Thyroid gland (tissue), 4 donors: Measurements from ENCODE around the gene NAALADL2. TPM values are rescaled to one million over a fixed set of nuclear protein-coding genes. Genes with fewer than 3 reads are reported as not detected.

Experiments used
- DNase-seq, 2 donors: peaks; one replicate each; pipeline ENCODE4 v3.0.0-alpha.2; 2019
- H3K27ac ChIP-seq, 3 donors: fragments of 200-600 bp; sonication (generic); 1 replicate in 2 of 3; 2 replicates in 1 of 3; pipeline ENCODE4 v1.5.1; 2016 to 2019; ENCODE audit warnings: mild to moderate bottlenecking in 1 of 3, moderate library complexity in 1 of 3
- H3K27me3 ChIP-seq: fragments of 200-600 bp; sonication (generic); one replicate; pipeline ENCODE4 v1.5.1; 2019
- H3K36me3 ChIP-seq, 2 donors: fragments of 200-600 bp; sonication (generic); one replicate each; pipeline ENCODE4 v1.5.1; 2016 to 2019
- H3K4me1 ChIP-seq, 2 donors: fragments of 200-600 bp; sonication (generic); one replicate each; pipeline ENCODE4 v1.5.1; 2017 to 2019
- H3K4me3 ChIP-seq, 3 donors: fragments of 200-600 bp; sonication (generic); replicated peaks in 1 of 3; 1 replicate in 2 of 3; 2 replicates in 1 of 3; pipeline ENCODE4 v1.5.1; 2016; ENCODE audit warnings: mild to moderate bottlenecking in 1 of 3
- H3K9me3 ChIP-seq: fragments of 200-600 bp; sonication (generic); one replicate; pipeline ENCODE4 v1.5.1; 2017
- POLR2A ChIP-seq, 2 donors: fragments of 450-650 bp; IDR thresholded peaks; one replicate each; pipeline ENCODE4 v1.6.1; 2017; ENCODE audit warnings: antibody characterized with exemption in 2 of 2, mild to moderate bottlenecking in 2 of 2, moderate library complexity in 1 of 2
- WGBS, 2 donors: methylation state at CpG; one replicate each; pipeline ENCODE4 v1.1.5; 2017; 5-methylcytosine and 5-hydroxymethylcytosine counted together
- intact Hi-C: fragments of 100-400 bp; cut with DNase I; formaldehyde crosslinking; loops from one replicate; pipeline ENCODE4 v1.15.1; 2023
- total RNA-seq, 4 donors: library from RNA; depleted of rRNA; stranded (reverse); fragments of >200 nt; gene quantifications; one replicate each; pipeline ENCODE4 v1.2.3, GENCODE V29; 2016
- TF ChIP-seq, protein P1 (sequence below), 6 experiments: fragments of 200-600 bp in 3 of 6; fragments of 450-650 bp in 3 of 6; sonication (generic) in 3 of 6; IDR thresholded peaks; one replicate each; pipeline ENCODE4 v1.5.1; 2016 to 2019; ENCODE audit warnings: antibody characterized with exemption in 6 of 6, mild to moderate bottlenecking in 2 of 6, inconsistent platforms in 1 of 6, moderate library complexity in 1 of 6

Gene NAALADL2
- total RNA-seq, 4 donors from 2014 or later = 7.6 to 14.7 (median 9.0) TPM

- Histone ChIP-seq H3K4me3 (no peak overlapping the region), H3K4me1 (no peaks in the 10 kb centered on the region), H3K36me3 (no peaks in the 10 kb centered on the region), H3K9me3 (no peaks in the 10 kb centered on the region), H3K27ac (no peak overlapping the region), H3K27me3 (no peaks in the 10 kb centered on the region)
- no peak for TF ChIP-seq POLR2A (IDR thresholded peaks at IDR 0.05)
- TF ChIP-seq, protein P1, sequence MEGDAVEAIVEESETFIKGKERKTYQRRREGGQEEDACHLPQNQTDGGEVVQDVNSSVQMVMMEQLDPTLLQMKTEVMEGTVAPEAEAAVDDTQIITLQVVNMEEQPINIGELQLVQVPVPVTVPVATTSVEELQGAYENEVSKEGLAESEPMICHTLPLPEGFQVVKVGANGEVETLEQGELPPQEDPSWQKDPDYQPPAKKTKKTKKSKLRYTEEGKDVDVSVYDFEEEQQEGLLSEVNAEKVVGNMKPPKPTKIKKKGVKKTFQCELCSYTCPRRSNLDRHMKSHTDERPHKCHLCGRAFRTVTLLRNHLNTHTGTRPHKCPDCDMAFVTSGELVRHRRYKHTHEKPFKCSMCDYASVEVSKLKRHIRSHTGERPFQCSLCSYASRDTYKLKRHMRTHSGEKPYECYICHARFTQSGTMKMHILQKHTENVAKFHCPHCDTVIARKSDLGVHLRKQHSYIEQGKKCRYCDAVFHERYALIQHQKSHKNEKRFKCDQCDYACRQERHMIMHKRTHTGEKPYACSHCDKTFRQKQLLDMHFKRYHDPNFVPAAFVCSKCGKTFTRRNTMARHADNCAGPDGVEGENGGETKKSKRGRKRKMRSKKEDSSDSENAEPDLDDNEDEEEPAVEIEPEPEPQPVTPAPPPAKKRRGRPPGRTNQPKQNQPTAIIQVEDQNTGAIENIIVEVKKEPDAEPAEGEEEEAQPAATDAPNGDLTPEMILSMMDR (IDR thresholded peaks at IDR 0.05) = no peak
- no peak for DNase-seq
- intact Hi-C loops = no loop called here
- 87 to 89% methylated on average over 6 of the region's 6 CpGs for WGBS, 2 donors
These were observed 449.0 kb downstream of the NAALADL2 start for GRCh38 chr3:175308097-175308496.

DNA sequence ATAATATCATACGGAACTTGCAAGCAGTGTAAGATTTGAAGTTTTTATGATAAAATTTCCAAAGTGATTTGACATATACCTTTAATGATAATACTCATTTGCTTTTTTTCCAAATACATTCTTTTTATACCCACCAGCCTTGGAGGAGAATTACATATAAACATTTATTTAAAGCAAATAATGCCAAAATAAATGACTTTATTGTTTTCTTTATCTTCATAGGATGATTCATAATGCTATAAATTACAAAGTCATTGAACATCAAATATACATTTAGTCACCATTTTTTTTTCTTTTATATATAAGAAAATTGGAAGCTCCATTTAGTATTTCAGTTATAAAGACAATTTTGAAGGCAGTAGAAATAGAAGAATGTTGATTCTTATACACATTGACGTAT is 450.9 kb downstream of the NAALADL2 start:
- intact Hi-C loops = no loop called here
- Histone ChIP-seq H3K27ac (no peak overlapping the region), H3K9me3 (no peaks in the 10 kb centered on the region), H3K27me3 (no peaks in the 10 kb centered on the region), H3K4me1 (no peaks in the 10 kb centered on the region), H3K4me3 (no peak overlapping the region), H3K36me3 (no peaks in the 10 kb centered on the region)
- no peak for DNase-seq
- WGBS, 2 donors = 96 to 97% methylated on average over 2 of the region's 2 CpGs
- no peak for TF ChIP-seq POLR2A (IDR thresholded peaks at IDR 0.05)

GRCh38 chr3:175311404-175311803 is 452.3 kb downstream of the NAALADL2 start:
- Histone ChIP-seq H3K9me3 (no peaks in the 10 kb centered on the region), H3K27me3 (no peaks in the 10 kb centered on the region), H3K4me1 (no peaks in the 10 kb centered on the region), H3K27ac (no peak overlapping the region), H3K4me3 (no peak overlapping the region), H3K36me3 (no peaks in the 10 kb centered on the region)
- TF ChIP-seq POLR2A (IDR thresholded peaks at IDR 0.05) = no peak
- TF ChIP-seq, protein P1 (IDR thresholded peaks at IDR 0.05) = no peak
- WGBS, 2 donors = 94 to 98% methylated on average over 1 of the region's 1 CpG
- intact Hi-C loops = no loop called here
- no peak for DNase-seq

- no peaks in the 10 kb centered on the region for H3K27me3 ChIP-seq
- TF ChIP-seq POLR2A (IDR thresholded peaks at IDR 0.05) = no peak
- TF ChIP-seq, protein P1 (IDR thresholded peaks at IDR 0.05) = no peak
- no peak overlapping the region for H3K27ac ChIP-seq
- H3K36me3 ChIP-seq = no peaks in the 10 kb centered on the region
- no peaks in the 10 kb centered on the region for H3K9me3 ChIP-seq
- DNase-seq = no peak
- no peak overlapping the region for H3K4me3 ChIP-seq
- intact Hi-C loops = no loop called here
- WGBS, 2 donors = 75 to 93% methylated on average over 3 of the region's 3 CpGs
- H3K4me1 ChIP-seq = no peaks in the 10 kb centered on the region
These were observed 452.8 kb downstream of the NAALADL2 start for GRCh38 chr3:175311946-175312345.

DNA sequence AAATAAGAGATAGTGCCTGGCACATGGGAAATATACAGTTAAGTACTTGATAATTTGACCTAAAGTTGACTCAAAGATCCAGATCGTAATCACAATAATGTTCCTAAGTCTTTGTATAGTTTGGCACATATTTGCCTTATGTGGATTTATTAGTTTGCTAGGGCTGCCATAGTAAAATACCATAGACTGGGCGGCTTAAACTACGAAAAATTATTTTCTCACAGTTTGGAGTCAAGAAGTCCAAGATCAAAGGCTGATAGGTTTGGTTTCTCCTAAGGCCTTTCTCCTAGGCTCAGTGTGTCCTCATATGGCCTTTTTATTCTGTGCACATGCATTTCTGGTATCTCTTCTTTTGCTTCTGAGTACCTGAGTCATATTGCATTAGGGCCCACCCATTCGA is 453.7 kb downstream of the NAALADL2 start:
- Histone ChIP-seq H3K36me3 (no peaks in the 10 kb centered on the region), H3K4me1 (no peaks in the 10 kb centered on the region), H3K4me3 (no peak overlapping the region), H3K27ac (no peak overlapping the region), H3K9me3 (no peaks in the 10 kb centered on the region), H3K27me3 (no peaks in the 10 kb centered on the region)
- no peak for TF ChIP-seq POLR2A (IDR thresholded peaks at IDR 0.05)
- TF ChIP-seq, protein P1 (IDR thresholded peaks at IDR 0.05) = no peak
- WGBS, 2 donors = 90 to 97% methylated on average over 4 of the region's 4 CpGs
- intact Hi-C loops = no loop called here
- DNase-seq = no peak

DNA sequence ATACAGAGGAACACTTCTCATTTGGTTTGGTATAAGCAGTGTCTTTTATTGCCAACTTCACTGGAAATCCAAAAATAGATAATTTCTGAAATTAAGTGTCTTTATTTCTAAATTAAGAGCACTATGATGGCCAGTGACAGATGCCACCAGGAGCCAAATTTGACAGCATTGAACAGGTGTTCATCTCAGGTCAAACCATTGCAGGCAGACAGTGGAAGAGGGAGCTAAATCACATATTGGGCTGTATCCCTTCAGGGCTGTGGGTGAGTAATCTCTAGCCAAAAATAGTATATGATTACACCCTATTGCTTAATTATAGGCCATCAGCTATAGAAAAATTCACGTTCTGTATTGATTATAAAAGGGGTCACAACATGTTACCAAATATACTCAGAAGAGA is 457.7 kb downstream of the NAALADL2 start:
- Histone ChIP-seq H3K4me1 (no peaks in the 10 kb centered on the region), H3K36me3 (no peaks in the 10 kb centered on the region), H3K9me3 (no peaks in the 10 kb centered on the region), H3K4me3 (no peak overlapping the region), H3K27me3 (no peaks in the 10 kb centered on the region), H3K27ac (no peak overlapping the region)
- WGBS, 2 donors = 91 to 94% methylated on average over 1 of the region's 1 CpG
- TF ChIP-seq, protein P1 (IDR thresholded peaks at IDR 0.05) = no peak
- no peak for TF ChIP-seq POLR2A (IDR thresholded peaks at IDR 0.05)
- no peak for DNase-seq
- intact Hi-C loops = no loop called here
